Measurements from ENCODE around the gene PABPC4L. TPM values are rescaled to one million over a fixed set of nuclear protein-coding genes. Genes with fewer than 3 reads are reported as not detected.
A peak's percentile ranks its signal among the peaks of the same experiment; 100 is the strongest.

Gene PABPC4L
- total and polyA plus RNA-seq, 4 donors = 0.18 to 10.0 (median 0.46) TPM

- no peak for TF ChIP-seq CTCF (IDR thresholded peaks at IDR 0.05; ENCODE audit: control extremely low read depth, extremely low read depth)
- WGBS, 2 donors = 40 to 45% methylated on average over 8 of the region's 8 CpGs
- peak overlapping the region in 1 of 2 donors; percentile 53 for H3K9ac ChIP-seq (ENCODE audit: insufficient read depth in 1 of 2, low read length in 2 of 2)
- DNase-seq (peak in 2 of 3 donors; percentile 9 to 14), ATAC-seq (ENCODE audit: insufficient read depth, low FRiP score) (no peak)
- no peak overlapping the region for H3K4me3 ChIP-seq
- peaks cover 0 to 1% (median 0%) of the 10 kb centered on the region in 4 donors for H3K9me3 ChIP-seq (ENCODE audit: control insufficient read depth in 4 of 4, insufficient read depth in 3 of 4, low read length in 3 of 4)
- H3K36me3 ChIP-seq (ENCODE audit: control insufficient read depth in 4 of 4, insufficient read depth in 4 of 4, low read length in 4 of 4) = peaks cover 0 to 8% (median 0%) of the 10 kb centered on the region in 4 donors
- H3K27ac ChIP-seq (ENCODE audit: low read depth in 1 of 2, low read length in 1 of 2) = no peak overlapping the region
- no peaks in the 10 kb centered on the region for H3K27me3 ChIP-seq (ENCODE audit: control insufficient read depth in 3 of 3, insufficient read depth in 3 of 3, low read length in 2 of 3)
- H3K4me1 ChIP-seq (ENCODE audit: control insufficient read depth in 5 of 5, insufficient read depth in 5 of 5, low read length in 5 of 5) = peaks cover 0 to 30% (median 5%) of the 10 kb centered on the region in 5 donors
Measured at GRCh38 chr4:134202166-134202956, 772 bp upstream of the PABPC4L start.

GRCh38 chr4:134200811-134201215, 776 bp downstream of the PABPC4L start:
- Histone ChIP-seq H3K4me1 (ENCODE audit: control insufficient read depth in 5 of 5, insufficient read depth in 5 of 5, low read length in 5 of 5) (peaks cover 0 to 35% (median 5%) of the 10 kb centered on the region in 5 donors), H3K27ac (ENCODE audit: low read depth in 1 of 2, low read length in 1 of 2) (peak overlapping the region in 1 of 2 donors; percentile 86), H3K36me3 (ENCODE audit: control insufficient read depth in 4 of 4, insufficient read depth in 4 of 4, low read length in 4 of 4) (peaks cover 0 to 8% (median 0%) of the 10 kb centered on the region in 4 donors), H3K9ac (ENCODE audit: insufficient read depth in 1 of 2, low read length in 2 of 2) (peak overlapping the region; percentile 78 to 83), H3K27me3 (ENCODE audit: control insufficient read depth in 3 of 3, insufficient read depth in 3 of 3, low read length in 2 of 3) (no peaks in the 10 kb centered on the region), H3K9me3 (ENCODE audit: control insufficient read depth in 4 of 4, insufficient read depth in 3 of 4, low read length in 3 of 4) (no peaks in the 10 kb centered on the region), H3K4me3 (peak overlapping the region; percentile 59)
- no peak for DNase-seq
- 71 to 79% methylated on average over 10 of the region's 10 CpGs for WGBS, 2 donors
- peak; percentile 25 for ATAC-seq (ENCODE audit: insufficient read depth, low FRiP score)
- no peak for TF ChIP-seq CTCF (IDR thresholded peaks at IDR 0.05; ENCODE audit: control extremely low read depth, extremely low read depth)

GRCh38 chr4:134189949-134190348, 11.6 kb downstream of the PABPC4L start:
- H3K27ac ChIP-seq (ENCODE audit: low read depth in 1 of 2, low read length in 1 of 2) = no peak overlapping the region
- TF ChIP-seq CTCF (IDR thresholded peaks at IDR 0.05; ENCODE audit: control extremely low read depth, extremely low read depth) = no peak
- WGBS, 2 donors = 0 to 70% methylated on average over 1 of the region's 1 CpG
- H3K4me3 ChIP-seq = no peak overlapping the region
- H3K9ac ChIP-seq (ENCODE audit: insufficient read depth in 1 of 2, low read length in 2 of 2) = no peak overlapping the region
- ATAC-seq (ENCODE audit: insufficient read depth, low FRiP score) = no peak
- no peak for DNase-seq
- H3K27me3 ChIP-seq (ENCODE audit: control insufficient read depth in 3 of 3, insufficient read depth in 3 of 3, low read length in 2 of 3) = no peaks in the 10 kb centered on the region
- H3K36me3 ChIP-seq (ENCODE audit: control insufficient read depth in 4 of 4, insufficient read depth in 4 of 4, low read length in 4 of 4) = no peaks in the 10 kb centered on the region
- no peaks in the 10 kb centered on the region for H3K9me3 ChIP-seq (ENCODE audit: control insufficient read depth in 4 of 4, insufficient read depth in 3 of 4, low read length in 3 of 4)
- no peaks in the 10 kb centered on the region for H3K4me1 ChIP-seq (ENCODE audit: control insufficient read depth in 5 of 5, insufficient read depth in 5 of 5, low read length in 5 of 5)

All from lung (tissue), 12 donors.